KMS-11 (cell line): ENCODE results near the gene RFC4.

Source experiments
- H2AFZ ChIP-seq: fragments of 200-600 bp; sonication (generic); 2 replicates; pipeline ENCODE4 v1.6.1; 2016; ENCODE audit warnings: antibody characterized with exemption, mixed run types, low read depth
- H3K27ac ChIP-seq: fragments of 200-600 bp; sonication (generic); 2 replicates; pipeline ENCODE4 v1.6.1; 2016; ENCODE audit warnings: mild to moderate bottlenecking, mixed run types
- H3K27me3 ChIP-seq: fragments of 200-600 bp; sonication (generic); 2 replicates; pipeline ENCODE4 v1.6.1; 2017; ENCODE audit warnings: mild to moderate bottlenecking, low read depth, mixed run types, moderate library complexity; ENCODE audit not compliant: insufficient read depth
- H3K36me3 ChIP-seq: fragments of 200-600 bp; sonication (generic); 2 replicates; pipeline ENCODE4 v1.6.1; 2017; ENCODE audit warnings: mild to moderate bottlenecking, mixed run types; ENCODE audit not compliant: insufficient read depth
- H3K4me1 ChIP-seq: fragments of 200-600 bp; sonication (generic); 2 replicates; pipeline ENCODE4 v1.6.1; 2016; ENCODE audit warnings: mild to moderate bottlenecking, low read depth, mixed run types; ENCODE audit not compliant: poor library complexity, severe bottlenecking
- H3K4me2 ChIP-seq: fragments of 200-600 bp; sonication (generic); 2 replicates; pipeline ENCODE4 v1.7.0; 2016; ENCODE audit warnings: mild to moderate bottlenecking, mixed run types
- H3K4me3 ChIP-seq: fragments of 200-600 bp; sonication (generic); IDR thresholded peaks from 2 replicates; pipeline ENCODE4 v1.6.1; 2017; ENCODE audit warnings: low read depth, low read length, mixed read lengths; ENCODE audit not compliant: insufficient read depth
- H3K79me2 ChIP-seq: fragments of 200-600 bp; sonication (generic); 2 replicates; pipeline ENCODE4 v1.6.1; 2016; ENCODE audit warnings: low read depth, mixed run types; ENCODE audit not compliant: insufficient read depth
- H3K9ac ChIP-seq: fragments of 200-600 bp; sonication (generic); 2 replicates; pipeline ENCODE4 v1.6.1; 2016; ENCODE audit warnings: mild to moderate bottlenecking, mixed run types
- H4K20me1 ChIP-seq: fragments of 200-600 bp; sonication (generic); 2 replicates; pipeline ENCODE4 v1.6.1; 2016; ENCODE audit warnings: mild to moderate bottlenecking, mixed run types; ENCODE audit not compliant: insufficient read depth
- CTCF ChIP-seq: fragments of 200-600 bp; sonication (generic); conservative IDR thresholded peaks from 2 replicates; pipeline ENCODE4 v1.6.1; 2017; ENCODE audit warnings: low read depth, mild to moderate bottlenecking, antibody characterized with exemption, low read length, moderate library complexity, mixed read lengths

Gene RFC4

GRCh38 chr3:186826410-186826975 is 20.2 kb upstream of the RFC4 start:
- H3K4me3 ChIP-seq: no peak overlapping the region

GRCh38 chr3:186825872-186826409 is 19.7 kb upstream of the RFC4 start:
- Histone ChIP-seq H3K36me3 (no peaks in the 10 kb centered on the region), H3K27me3 (peaks cover 20% of the 10 kb centered on the region; the same call in 1 of the 2 replicates), H3K4me1 (peaks cover 12% of the 10 kb centered on the region), H4K20me1 (no peaks in the 10 kb centered on the region), H3K79me2 (no peaks in the 10 kb centered on the region), H3K4me2 (peak overlapping the region; percentile 88), H3K4me3 (no peak overlapping the region), H3K9ac (peak overlapping the region; percentile 93; the same call in 1 of the 2 replicates), H3K27ac (no peak overlapping the region), H2AFZ (no peak overlapping the region)
- no peak for TF ChIP-seq CTCF

More at GRCh38 chr3:186826410-186826975, 20.2 kb upstream of the RFC4 start:
- H3K4me2 ChIP-seq: peak overlapping the region; percentile 88
- TF ChIP-seq CTCF: no peak
- H2AFZ ChIP-seq: peak overlapping the region; percentile 25; the same call in 1 of the 2 replicates
- peak overlapping the region; percentile 63 for H3K27ac ChIP-seq
- no peaks in the 10 kb centered on the region for H3K36me3 ChIP-seq
- H3K27me3 ChIP-seq: peaks cover 20% of the 10 kb centered on the region; the same call in 1 of the 2 replicates
- H4K20me1 ChIP-seq: no peaks in the 10 kb centered on the region
- H3K4me1 ChIP-seq: peaks cover 12% of the 10 kb centered on the region
- H3K79me2 ChIP-seq: no peaks in the 10 kb centered on the region
- H3K9ac ChIP-seq: peak overlapping the region; percentile 93

- H3K9ac ChIP-seq: no peak overlapping the region
- no peak overlapping the region; the same call in 1 of the 2 replicates for H3K4me2 ChIP-seq
- H3K27ac ChIP-seq: no peak overlapping the region
- H2AFZ ChIP-seq: no peak overlapping the region
- H3K79me2 ChIP-seq: no peaks in the 10 kb centered on the region
- no peak overlapping the region for H3K4me3 ChIP-seq
- no peak for TF ChIP-seq CTCF
- peaks cover 12% of the 10 kb centered on the region for H3K4me1 ChIP-seq
- H3K36me3 ChIP-seq: no peaks in the 10 kb centered on the region
- H3K27me3 ChIP-seq: peaks cover 20% of the 10 kb centered on the region; the same call in 1 of the 2 replicates
- no peaks in the 10 kb centered on the region for H4K20me1 ChIP-seq
Observed at GRCh38 chr3:186825294-186825821, 19.1 kb upstream of the RFC4 start.

GRCh38 chr3:186824430-186825139 is 18.3 kb upstream of the RFC4 start:
- no peaks in the 10 kb centered on the region for H4K20me1 ChIP-seq
- no peak overlapping the region for H2AFZ ChIP-seq
- no peak overlapping the region for H3K4me3 ChIP-seq
- peaks cover 12% of the 10 kb centered on the region for H3K4me1 ChIP-seq
- peaks cover 15% of the 10 kb centered on the region; the same call in 1 of the 2 replicates for H3K27me3 ChIP-seq
- H3K4me2 ChIP-seq: no peak overlapping the region
- no peak for TF ChIP-seq CTCF
- no peak overlapping the region for H3K9ac ChIP-seq
- no peak overlapping the region for H3K27ac ChIP-seq
- no peaks in the 10 kb centered on the region for H3K36me3 ChIP-seq
- H3K79me2 ChIP-seq: no peaks in the 10 kb centered on the region
